Measurements from ENCODE around the gene CCDC179.

CCDC179 gene

GRCh38 chr11:22807855-22808570 is 52.3 kb downstream of the CCDC179 start:
- DNase-seq (ENCODE audit: low read depth) = no peak

- DNase-seq (ENCODE audit: low read depth) = no peak
Observed at GRCh38 chr11:22807391-22807790, 52.9 kb downstream of the CCDC179 start.

GRCh38 chr11:22802861-22803260 is 57.4 kb downstream of the CCDC179 start:
- DNase-seq (ENCODE audit: low read depth) = no peak

- DNase-seq (ENCODE audit: low read depth) = no peak
Observed at GRCh38 chr11:22800482-22800881, 59.8 kb downstream of the CCDC179 start.

GRCh38 chr11:22798901-22799300 is 61.4 kb downstream of the CCDC179 start:
- DNase-seq (ENCODE audit: low read depth) = no peak

- no peak for DNase-seq (ENCODE audit: low read depth)
Observed at GRCh38 chr11:22797047-22797446, 63.2 kb downstream of the CCDC179 start.
